NCI-H82 treated with DMSO at 0.1 percent for 48 hours (cell line): Measurements from ENCODE around the gene FAAP100.

Experiments
- DNase-seq: peaks from one replicate; lab custom pipeline; 2025; ENCODE audit not compliant: unreplicated experiment; lab: John Stamatoyannopoulos, UW

The FAAP100 gene

DNA sequence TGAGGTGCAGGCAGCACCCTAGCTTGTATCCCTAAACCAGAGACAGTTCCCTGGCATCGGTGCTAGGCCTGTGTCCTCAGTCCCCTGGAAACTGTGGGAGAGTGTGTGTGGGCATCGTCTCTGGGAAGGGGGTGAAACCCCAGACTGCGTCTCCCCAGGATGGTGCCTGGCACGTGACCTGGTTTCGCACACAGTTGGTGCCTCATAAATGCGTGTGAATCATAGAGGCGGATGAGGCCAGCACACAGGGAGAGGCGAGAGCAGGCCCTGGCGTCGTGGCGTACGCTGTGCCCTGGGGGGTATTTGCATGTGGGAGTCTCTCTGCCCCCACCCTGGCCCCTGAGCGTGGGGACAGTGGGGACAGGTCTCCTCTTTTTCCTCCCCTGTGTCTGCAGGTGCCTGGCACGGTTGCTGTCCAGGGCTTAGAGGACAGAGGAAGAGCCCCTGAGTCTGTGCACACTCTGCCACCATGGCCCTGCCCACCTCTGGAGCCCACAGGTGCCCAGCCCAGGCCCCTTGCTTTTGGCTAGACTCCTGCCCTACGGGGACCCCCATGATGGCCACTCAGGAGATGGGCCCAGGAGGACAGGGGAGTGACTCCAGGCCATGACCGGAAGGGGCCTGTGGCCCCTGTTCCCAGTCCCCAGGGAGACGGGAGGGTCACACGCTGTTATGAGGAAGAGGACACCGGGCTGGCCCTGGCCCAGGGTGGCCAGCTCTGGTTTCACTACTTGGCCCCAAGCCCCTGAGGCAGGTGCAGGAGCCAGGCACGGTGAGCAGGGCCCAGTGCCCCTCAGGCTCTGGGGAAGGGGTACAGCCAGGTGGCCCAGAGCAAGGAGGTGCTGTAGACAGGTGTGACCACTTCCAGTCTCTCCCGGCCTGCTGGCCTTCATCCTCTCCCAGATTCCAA is 25.2 kb downstream of the FAAP100 start:
- no peak for DNase-seq

DNA sequence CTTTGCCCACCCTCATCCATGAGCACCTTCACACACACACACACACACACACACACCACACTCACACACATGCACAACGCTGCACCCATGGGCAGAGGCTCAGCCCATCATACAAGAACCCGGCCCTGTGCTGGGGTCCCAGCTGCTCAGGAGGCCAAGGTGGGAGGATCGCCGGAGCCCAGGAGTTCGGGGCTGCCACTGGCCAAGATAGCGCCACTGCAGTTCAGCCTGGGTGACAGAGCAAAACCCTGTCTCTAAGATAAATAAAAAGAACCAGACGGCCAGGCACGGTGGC is 27.3 kb downstream of the FAAP100 start:
- no peak for DNase-seq

DNA sequence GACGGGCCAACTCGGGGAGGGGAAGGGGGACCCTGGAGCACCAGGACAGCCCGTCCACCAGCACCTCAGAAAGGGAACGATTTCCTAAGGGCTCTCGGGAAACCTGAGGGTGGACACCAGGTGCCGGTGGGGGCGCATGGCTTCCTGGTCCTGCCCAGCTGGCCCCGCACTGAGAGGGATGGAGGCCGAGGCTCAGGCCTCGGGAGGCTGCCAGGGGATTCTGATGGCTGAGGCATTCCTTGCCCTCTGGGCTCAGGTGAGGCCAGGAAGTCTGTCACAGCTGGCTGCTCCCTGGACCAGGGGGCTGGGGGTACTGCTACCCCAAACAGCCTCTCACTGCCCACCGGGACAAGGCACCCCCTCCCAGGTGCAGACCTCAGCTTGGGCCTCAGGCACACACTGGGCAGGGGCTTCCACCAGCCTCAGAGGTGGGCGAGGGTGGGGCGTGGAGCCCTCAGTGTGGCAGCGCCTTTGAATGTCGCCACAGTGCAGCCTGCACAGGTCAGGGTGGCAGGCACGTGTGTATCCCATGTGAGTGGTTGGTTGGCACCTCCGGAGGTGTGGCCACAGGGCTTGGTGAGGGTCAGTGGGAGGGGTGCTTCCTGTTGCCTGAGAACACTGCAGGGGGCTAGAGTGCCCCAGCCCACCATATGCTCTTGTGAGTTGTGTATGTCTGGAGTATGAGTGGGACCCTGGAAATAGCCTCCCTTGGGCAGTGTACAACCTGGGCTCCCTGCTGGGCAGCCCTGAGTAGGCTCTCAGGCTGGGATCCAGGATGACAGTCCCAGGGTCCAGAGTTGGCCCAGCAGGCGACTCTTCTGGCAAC is 27.9 kb downstream of the FAAP100 start:
- DNase-seq = no peak

DNA sequence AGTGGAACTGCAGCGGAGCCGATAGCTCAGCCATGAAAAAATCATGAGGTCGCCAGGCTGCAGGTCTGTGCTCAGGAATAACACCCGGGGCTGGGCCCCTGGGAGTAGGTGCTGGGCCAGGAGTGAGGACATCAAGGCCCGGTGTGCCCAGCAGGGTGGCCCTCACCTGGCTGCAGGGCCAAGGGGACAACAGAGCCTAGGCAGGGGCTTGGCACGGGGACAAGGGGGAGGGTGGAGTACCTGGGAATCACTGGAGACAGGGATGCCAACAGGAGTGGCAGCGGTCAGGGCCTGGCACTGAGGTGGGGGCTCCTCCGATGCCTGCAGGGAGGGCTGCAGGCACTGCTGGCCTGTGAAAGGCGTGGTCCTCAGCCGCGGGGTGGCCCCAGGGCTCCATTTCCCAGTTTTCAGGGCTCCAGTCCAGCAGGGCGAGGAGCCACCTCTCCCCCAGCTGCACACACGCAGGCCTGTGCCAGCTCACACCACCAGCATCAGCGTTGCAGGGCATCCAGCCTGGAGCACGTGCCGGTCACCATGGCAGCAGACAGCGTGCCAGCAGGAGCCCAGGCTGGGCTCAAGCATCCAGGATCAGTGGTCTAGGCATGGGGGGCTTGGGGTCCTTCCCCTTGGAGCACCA is 28.6 kb downstream of the FAAP100 start:
- no peak for DNase-seq

DNA sequence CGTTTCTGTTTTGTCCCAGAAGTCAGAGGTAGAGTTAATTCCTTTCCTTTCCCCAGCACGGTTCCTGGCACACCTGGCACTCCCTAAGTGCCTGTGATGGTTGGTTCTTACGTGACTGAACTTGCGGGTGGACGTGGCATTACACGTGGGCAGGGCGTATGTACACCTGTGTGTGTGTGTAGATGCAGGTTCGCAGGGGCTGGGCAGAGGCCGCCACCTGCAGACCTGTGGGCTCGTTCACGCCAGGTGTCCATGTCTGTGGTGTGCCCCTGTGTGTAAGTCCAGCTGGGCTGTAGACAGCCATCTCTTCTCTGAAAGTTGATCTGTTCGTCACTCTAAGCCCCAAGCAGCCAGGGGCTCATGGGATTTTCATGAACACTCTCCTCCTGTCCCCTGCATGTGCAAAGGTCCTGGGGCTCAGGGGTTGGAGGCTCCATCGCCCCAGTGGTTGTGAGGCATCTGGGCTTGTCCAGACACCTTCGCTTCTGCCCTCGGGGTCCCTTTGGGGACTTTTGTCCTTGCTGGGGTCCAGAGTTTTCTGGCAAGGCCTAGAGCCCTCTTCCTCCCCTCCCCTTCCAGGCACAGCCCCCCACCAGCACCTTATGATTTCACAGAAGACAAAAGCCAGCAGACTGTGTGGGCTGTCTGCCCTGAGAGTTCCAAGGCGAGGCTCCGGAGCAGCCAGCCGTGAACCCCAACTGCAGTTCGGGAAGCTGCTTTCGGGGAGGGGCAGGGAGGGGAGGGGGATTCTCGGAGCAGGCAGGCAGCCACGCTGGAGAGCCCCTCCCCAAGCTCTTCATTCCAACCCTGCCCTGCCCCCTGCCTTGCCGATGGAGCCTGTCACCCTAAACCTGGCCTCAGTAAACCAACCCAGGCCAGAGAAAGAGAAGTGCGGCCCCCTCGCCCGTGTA is 29.4 kb downstream of the FAAP100 start:
- no peak for DNase-seq

DNA sequence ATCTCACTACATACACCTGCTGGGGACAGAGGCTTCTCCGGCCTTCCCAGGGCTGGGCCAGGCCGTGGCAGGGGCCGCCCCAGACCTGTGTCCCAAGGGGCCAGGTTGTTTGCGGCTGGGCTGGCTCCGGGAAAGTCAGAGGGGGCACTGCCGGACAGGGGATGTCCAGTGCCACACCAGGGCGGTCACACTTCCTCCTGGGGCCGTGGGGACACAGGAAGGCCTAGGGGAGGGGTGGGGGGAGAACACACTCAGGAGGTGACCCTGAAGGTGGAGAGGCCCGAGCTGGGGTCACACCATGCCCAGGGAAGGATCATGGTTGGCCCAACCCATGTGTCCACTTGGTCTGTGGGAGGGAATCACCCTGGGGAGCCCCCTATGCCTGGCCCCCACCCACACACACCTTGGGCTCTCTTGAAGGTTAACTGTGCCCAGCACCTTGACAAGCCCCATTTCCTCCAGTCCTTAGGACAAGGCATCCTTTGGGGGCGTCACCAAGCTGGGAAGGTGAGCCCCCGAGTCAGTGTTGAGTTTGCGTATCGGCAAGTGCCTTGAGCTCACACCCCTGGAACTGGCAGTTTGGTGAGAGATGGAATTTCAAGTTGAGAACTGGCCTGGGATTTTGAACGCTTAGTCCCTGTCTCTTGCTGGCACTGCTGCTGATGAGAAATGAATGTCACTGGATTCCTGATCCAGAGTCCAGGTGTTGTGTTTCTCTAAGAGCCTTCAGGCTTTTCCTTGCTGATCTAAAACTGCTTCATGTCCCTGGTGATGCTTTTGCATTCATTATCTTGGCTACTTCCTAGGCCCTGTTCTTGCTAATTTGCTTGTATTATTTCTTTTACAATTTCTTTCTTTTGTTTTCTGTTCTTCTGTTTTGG is 31.9 kb downstream of the FAAP100 start:
- no peak for DNase-seq

DNA sequence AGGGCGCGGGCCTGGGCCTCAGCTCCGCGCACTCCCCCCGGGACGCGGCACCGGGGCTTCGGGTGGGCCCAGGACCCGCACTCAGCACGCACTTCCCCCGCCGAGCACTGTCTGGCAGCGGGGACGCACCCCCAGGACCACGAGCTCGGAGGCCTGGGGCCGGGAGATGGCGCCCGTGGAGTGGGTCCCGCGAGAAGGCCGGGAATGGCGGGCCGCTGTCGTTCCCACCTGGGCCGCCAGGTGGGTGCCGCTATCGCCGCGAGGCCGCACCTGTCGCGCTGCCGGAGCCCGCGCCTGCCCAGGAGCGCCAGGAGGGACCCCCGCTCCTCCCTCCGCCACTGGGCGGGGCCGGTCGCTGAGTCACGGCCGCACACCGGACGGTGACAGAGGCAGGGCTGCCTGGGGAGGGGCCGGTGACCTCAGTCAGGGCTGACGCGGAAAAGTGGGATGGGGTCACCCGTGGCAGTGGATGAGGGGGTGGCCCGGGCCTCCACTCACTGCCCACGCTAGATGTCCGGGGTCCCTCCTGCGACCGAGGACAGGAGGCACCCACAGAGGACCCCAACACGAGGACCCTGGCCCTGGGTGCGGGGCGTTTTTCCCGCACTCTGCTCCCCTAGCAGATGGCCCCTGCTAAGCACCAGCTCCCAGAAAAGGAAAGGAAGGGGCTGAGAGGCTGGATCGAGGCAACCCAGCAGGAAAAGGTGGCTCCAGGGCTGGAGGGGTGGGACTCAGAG is 32.7 kb downstream of the FAAP100 start:
- DNase-seq = no peak

DNA sequence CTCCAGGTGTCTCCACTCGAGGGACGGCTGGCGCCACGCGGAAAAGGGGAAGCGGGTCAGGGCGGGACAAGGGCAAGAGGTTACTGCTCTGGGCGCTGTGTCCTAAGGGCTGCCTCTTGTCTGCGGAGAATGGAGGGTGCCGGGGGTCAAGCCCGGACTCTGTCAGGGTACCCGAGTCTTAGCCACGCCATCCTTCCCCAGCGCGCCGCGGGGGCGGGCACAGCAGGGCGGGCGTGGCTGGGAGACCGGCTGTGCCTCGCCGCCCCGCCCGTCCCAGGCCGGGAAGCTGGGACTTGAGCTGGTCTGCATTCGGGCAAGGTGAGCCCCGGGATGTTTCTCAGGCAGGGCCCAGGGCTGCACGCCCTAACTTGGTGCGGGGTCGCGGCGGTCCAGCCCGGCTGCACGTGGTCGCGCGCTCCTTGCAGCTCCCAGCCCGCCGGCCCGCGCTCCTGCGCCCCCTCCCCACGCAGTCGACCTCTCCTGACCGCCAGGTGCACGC is 33.3 kb downstream of the FAAP100 start:
- no peak for DNase-seq

DNA sequence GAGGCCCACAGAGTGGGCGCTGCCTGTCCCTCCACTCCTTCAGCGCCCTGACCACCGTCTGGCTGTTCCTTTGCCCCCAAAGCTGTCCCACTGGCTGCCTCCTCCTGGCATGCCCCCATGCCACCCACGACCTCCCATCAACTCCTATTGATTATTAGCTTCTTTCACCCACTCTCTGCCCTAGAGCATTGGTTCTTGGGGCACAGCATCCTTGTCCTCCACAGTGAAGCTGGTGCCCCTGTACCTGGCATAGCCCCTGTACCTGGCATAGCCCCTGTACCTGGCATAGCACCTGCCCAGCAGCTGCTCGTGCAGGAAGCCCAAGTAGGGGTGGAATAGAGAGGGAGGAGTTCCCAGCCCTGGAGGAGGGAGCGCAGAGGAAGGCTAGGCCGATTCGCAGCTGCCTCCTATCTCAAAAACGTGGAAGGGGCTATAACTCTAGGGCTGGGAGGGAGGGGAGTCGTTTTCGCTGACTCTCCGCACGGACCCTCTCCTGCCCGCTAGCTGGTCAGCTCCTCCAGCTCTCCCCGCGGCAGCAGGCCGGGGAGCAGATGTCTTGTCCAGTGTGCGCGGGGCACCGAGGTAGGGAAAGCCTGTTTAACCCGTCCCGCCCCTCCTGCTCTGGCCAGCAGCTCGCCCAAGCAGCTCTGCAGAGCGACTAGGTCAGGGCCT is 33.9 kb downstream of the FAAP100 start:
- DNase-seq = no peak

DNA sequence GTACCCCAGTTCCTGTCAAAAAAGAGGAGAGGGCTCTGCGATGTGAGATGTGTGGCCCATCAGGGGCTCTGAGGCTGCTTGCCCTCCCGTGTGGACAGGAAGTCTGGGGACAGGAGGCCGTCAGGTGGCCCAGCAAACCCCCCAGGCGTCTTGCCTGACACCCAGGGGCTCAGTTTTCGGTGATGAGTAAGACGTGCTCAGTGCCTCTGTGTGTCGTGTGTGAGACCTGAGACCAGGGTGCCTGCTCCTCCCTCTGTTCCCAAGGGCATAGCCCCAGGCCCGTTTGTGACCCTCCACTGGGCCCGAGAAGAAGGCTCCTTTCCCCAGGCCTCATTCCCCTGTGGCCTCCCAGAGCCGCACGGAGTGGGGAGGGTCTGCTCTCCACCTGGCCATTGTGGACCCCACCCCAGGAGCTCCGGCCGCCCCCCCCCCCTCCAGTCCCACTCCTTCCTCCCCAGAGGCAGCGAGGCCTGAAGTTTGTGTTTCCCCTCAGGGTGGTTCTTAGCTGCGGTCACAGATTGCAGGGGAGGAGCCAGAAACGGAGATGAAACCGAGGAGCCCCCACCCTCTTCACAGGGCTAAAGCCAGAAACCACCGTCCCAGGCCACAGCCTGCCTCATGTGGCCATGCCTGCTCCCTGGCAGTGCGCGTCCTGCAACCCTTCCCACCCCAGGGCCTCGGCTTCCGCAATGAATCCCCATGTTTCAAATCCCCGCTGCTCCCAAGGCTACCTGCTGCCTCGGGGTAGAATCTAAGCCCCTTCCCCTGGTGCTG is 34.6 kb downstream of the FAAP100 start:
- no peak for DNase-seq

DNA sequence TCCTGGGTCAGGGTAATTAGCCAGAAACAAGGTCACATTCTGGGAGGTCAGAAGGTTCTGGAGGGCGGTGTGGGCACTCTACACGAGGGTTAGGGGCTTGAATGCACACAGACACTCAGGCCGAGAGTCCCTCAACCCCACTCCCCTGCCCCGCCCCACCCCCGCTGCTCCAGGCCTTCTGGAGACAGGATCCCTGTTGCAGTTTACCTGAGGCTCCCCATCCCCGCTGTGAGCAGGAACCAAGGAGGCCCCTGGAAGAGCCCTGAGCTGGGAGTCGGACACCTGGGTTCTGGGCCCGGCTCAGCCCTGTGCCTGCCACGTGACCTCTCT is 35.2 kb downstream of the FAAP100 start:
- DNase-seq = no peak

DNA sequence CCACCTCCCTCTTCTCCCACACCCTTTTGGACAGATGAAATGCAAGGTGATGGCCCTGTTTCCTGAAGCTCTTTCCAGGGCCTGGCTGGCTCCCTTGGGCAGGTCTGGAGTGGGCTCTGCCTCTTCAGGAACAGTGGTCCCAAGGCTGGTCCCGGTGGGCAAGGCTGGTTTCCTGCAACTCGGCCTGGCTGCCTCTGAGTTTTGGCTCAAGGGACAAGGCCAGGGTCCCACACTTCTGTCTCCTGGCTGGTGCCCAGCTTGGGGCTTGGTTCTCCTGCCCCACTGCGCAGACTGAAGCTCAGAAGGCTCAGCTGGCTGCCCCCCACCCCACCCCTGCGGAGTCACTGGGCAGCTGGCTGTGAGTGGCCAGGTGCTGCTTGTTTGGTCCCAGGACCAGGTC is 35.7 kb downstream of the FAAP100 start:
- no peak for DNase-seq

DNA sequence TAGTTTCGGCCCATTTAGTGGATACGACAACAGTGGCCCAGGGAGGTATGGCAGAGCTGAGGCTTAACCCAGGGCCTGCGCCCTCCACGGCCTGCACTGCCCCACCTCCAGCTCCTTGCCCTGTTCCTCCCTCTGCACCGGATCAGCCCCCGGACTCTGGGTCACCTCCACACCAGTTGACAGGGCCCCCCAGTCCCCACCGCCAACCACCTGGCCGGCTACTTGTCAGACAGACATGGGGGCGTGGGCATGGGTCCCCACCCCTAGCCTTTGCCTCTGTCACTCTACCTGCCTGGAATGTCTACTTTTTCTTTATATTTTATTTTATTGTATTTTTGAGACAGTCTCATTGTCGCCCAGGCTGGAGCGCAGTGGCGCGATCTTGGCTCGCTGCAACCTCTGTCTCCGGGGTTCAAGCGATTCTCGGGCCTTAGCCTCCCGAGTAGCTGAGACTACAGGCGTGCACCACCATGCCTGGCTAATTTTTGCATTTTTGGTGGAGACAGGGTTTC is 36.6 kb downstream of the FAAP100 start:
- DNase-seq = no peak

DNA sequence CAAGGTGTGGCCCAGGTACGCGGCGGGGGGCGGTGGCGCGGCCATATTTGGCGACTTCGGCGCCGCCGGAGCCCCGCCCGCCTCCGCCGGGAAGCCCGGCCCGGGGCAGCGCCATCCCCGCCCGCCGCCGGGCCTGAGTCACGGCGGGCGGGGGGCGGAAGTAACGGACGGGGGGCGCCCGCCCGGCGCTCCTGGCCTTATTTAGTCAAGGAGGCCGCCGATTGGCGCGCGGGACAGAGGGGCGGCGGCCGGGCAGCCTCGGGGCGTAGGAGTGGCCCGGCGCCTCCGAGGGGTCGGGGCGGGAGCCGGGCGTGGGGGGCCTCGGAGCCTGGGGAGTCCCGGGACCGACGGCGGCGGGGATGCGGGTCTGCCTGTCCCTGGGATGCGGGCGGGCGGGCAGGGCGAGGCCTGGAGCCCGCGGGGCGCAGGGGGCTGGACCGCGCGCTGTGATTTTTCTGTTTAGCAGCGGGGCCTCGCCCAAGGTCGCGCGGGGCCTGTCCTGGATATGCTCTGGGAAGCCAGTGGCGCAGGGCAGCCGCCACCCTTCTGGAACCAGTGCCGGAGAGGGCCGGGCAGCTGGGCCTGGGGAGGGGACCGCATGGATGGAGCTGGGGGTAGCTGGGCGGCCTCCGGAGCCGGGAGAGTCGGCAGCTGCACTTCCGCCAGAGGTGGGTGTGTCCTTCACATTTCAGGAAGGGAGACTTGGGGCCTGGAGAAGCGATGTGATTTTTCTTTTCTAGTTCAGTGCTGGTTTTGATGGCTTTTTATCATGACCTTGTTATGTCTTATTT is 37.2 kb downstream of the FAAP100 start:
- no peak for DNase-seq

DNA sequence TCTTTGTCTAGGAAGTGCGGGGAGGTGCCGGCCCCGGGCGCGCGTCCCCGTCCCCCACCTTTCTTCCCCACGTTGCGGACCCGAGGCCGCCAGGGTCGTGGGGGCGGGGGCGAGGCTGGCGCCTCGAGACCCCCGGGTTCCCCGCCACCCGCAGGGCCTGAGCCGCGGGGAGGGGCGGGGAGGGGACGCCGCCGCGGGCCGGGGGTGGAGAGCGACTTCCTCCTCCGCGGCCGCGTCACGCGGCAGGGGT is 37.7 kb downstream of the FAAP100 start:
- DNase-seq = no peak

DNA sequence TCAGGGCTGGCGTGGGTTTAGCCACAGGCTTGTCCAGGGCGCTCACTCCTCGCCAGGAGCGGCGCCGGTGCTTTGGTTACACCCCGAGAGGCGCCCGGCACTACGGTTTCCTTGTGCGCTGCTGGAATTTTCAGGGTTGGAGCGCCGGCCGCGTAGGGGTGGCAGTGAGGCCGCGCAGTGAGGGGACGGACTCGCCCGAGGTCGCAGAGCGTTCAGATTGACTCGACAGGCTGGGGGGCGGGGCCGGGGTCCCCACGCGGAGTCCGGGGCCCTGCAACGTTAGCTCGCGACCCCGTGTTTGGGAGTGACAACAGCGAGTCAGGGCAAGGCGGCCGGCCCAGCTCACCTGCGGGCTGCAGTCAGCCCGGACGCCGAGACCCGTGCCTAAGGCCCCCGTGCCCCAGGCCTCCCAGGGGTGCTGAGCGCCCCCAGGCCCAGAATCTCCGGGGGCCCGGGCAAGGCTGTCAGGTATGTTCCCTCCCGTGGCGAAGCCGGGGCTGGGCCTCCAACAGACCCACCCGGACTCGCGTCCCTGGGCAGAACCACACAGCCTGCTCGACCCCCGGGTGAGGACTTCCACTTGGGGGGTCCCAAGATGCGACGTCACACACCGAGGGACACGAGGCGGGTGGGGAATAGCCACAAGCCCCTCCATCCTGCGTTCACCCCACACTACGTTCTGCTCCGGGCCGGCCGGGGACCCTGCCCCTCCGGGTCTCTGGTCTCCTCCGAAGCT is 38.2 kb downstream of the FAAP100 start:
- DNase-seq = no peak

DNA sequence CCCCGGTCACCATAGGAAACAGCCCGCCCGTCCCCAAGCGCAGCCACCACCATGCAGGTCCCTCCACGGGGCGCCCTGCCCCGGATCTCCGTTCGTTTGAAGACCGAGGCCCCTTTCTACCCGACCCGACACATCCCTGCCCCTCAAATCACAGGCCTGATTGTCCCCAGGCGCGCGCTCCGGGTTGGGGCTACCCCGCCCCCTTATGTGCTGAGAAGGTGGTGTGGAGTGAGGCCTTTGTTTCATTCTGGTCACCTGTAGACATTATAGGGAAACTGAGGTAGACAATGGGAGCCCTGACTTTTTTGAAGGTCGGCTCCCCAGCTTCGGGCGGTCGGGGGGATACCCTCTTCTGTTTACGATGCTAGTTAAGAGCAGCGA is 38.8 kb downstream of the FAAP100 start:
- no peak for DNase-seq
